Activated naive CD8-positive, alpha-beta T cell treated with anti-CD3 and anti-CD28 coated beads for 36 hours (primary cell): ENCODE results near the gene FBXW5. TPM values are rescaled to one million over a fixed set of nuclear protein-coding genes. Genes with fewer than 3 reads are reported as not detected.

ENCODE experiments used
- DNase-seq: peaks from one replicate; pipeline ENCODE4 v3.0.0; 2021
- H3K27ac Mint-ChIP-seq: one replicate; pipeline ENCODE4 v1.8.0; 2022; ENCODE audit warnings: mild to moderate bottlenecking, moderate library complexity, mixed read lengths
- H3K27me3 Mint-ChIP-seq: one replicate; pipeline ENCODE4 v1.8.0; 2022; ENCODE audit warnings: mild to moderate bottlenecking, mixed read lengths
- H3K36me3 Mint-ChIP-seq: one replicate; pipeline ENCODE4 v1.8.0; 2021; ENCODE audit warnings: mild to moderate bottlenecking, mixed read lengths
- H3K4me1 Mint-ChIP-seq: one replicate; pipeline ENCODE4 v1.8.0; 2021; ENCODE audit warnings: mixed read lengths
- H3K4me3 Mint-ChIP-seq: one replicate; pipeline ENCODE4 v1.8.0; 2022; ENCODE audit warnings: mild to moderate bottlenecking, moderate library complexity, mixed read lengths
- H3K9me3 Mint-ChIP-seq: one replicate; pipeline ENCODE4 v1.8.0; 2022; ENCODE audit warnings: mixed read lengths
- total RNA-seq, 2 experiments: library from RNA; stranded (reverse); gene quantifications; one replicate each; pipeline ENCODE4 v1.2.3, GENCODE V29; 2021

FBXW5 gene
- total RNA-seq, 2 experiments from 2014 or later, result 55.6 to 59.3 TPM

DNA sequence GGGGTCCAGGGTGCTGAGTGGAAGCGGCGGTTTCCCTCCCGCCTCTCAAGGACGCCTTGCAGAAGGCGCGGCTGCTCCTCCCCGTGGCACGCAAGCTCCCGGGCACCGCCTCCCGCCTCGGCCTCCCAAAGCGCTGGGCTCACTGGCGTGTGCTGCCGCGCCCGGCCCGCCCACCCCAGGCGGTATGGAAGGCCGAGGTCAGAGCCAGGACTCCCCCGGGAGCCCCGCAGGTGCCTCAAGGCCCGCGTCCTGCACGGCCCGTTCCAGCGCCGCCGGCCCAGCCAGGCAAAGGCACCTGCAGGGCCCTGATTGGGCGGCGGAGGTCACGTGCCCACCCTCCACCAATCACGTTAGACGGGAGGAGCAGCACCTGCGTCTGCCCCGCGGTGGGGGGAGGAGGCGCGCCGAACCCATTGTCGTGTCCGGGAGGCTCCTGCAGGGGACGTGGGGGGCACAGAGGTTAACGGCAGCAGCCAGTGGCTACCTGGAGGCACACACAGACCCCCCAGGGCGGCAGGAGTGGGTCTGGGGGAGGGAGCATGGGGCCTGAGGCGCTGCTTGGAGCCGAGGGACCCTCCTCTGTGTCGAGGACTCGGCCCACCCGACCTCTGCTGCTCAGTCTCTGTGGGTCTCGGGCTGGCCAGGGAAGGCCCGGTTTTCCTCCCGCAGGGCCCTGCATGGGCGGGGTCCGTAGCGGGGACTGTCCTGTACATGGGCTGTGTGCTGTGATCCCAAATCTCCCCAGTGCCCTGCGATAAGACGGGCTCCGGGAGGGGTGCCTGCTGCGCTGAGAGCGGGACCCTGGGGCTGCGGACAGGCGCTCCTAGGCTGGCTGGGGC, 5.5 kb upstream of the FBXW5 start:
- H3K27ac Mint-ChIP-seq, result peak overlapping the region; percentile 82

DNA sequence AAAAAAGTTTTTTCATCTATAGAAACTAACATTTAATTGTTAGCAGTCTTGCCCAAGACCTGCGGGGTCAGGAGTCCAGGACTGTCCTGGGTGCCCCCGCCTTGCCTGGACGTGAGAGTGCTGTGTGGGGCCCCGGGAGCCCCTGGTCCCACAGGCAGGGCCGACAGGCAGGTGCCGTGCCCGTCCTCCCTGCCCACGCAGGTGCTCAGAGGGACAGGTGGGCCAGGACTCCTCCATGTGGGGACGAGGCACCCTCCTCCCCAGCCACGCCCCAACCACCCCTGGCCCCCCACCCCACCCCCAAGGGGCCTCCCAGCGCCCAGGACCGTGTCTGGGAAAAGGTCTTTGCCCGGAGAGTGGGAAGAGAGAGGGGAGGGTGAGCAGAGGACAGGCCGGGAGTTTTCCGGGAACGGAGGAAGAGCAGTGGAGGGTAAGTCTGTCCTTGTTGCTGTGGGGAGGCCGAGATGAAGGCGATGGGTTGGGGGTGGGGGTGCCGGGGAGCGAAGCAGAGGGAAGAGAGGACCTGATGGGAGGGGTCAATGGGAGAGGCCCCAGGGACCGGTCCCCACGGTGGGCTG, 4.8 kb upstream of the FBXW5 start:
- Mint-ChIP-seq H3K27ac (peak overlapping the region; percentile 82), H3K36me3 (no peaks in the 10 kb centered on the region), H3K9me3 (no peaks in the 10 kb centered on the region), H3K27me3 (no peaks in the 10 kb centered on the region), H3K4me1 (peaks cover 6% of the 10 kb centered on the region), H3K4me3 (peak overlapping the region; percentile 84)
- no peak for DNase-seq

More for the DNA sequence above, 5.5 kb upstream of the FBXW5 start:
- peak; percentile 95 for DNase-seq
- Mint-ChIP-seq H3K4me1 (peaks cover 3% of the 10 kb centered on the region), H3K9me3 (no peaks in the 10 kb centered on the region), H3K27me3 (no peaks in the 10 kb centered on the region), H3K36me3 (no peaks in the 10 kb centered on the region), H3K4me3 (peak overlapping the region; percentile 84)

DNA sequence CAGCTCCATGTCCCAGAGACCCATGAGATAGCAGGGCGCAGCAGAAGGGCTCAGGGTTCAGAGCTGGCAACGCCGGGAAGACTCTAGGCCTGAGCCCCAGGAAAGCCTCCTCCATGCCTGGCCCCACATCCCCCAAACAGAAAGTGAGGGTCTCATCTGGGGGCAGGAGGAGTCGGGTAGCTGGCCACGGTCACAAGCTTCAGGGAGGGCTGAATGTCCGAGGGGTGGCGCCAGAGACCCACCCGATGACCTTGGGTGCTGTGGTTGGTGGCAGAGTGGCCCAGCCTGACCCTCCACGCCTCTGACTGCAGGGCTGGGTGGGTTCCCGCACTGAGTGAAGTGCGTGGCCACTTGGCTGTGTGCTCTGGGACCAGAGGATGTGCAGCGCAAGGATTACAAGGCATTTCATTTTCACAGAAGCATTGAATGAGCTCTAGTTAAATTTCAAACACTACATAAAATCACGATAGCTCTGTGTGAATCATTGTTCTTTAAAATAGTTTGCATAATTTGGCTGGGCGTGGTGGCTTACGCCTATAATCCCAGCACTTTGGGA, 3.5 kb upstream of the FBXW5 start:
- H3K4me1 Mint-ChIP-seq, result peaks cover 6% of the 10 kb centered on the region
- no peaks in the 10 kb centered on the region for H3K27me3 Mint-ChIP-seq
- no peak for DNase-seq
- H3K9me3 Mint-ChIP-seq, result no peaks in the 10 kb centered on the region
- no peaks in the 10 kb centered on the region for H3K36me3 Mint-ChIP-seq
- peak overlapping the region; percentile 22 for H3K4me3 Mint-ChIP-seq
- no peak overlapping the region for H3K27ac Mint-ChIP-seq

DNA sequence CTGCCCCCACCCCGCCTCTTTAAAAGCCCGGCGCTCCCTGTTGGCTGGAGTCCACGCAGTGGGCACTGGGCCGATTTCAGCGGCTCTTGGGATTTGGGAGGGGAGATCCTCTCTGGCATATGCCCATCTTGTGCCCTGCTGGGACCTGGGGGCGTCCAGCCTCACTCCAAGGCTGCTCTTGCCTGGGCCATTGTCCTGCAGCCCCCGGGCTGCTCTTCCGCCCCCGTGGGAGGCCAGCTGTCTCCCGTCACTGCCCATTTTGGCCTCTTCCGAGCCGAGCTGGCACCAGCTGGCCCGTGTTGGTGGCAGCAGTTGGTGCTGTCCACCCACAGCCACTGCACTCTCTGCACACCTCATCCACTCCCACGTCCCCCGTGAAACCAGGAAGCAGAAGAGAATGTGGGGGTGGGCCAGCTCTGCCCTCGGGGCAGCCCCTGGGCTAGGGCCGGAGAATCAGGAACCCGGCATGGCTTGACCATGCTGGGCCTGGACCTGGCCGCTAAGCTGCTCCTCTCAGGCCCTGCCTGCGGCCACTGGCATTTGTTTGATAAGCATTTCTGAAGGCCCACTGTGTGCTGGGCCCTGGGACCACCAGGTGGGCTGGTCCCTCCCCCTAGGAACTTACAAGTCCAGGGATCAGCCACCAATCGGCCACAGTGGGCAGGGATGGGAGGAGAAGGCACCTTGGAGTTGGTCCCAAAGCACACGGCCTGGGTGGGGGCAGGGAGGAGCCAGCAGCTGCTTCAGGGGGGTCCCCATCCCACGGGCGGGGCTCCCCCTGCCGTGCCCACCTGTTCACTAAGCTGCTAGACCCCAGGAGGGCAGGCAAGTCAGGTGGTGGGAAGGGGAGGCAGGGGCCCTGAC, 2.7 kb upstream of the FBXW5 start:
- Mint-ChIP-seq H3K4me1 (peaks cover 6% of the 10 kb centered on the region), H3K27me3 (no peaks in the 10 kb centered on the region), H3K27ac (no peak overlapping the region), H3K9me3 (no peaks in the 10 kb centered on the region), H3K36me3 (no peaks in the 10 kb centered on the region), H3K4me3 (no peak overlapping the region)
- no peak for DNase-seq

DNA sequence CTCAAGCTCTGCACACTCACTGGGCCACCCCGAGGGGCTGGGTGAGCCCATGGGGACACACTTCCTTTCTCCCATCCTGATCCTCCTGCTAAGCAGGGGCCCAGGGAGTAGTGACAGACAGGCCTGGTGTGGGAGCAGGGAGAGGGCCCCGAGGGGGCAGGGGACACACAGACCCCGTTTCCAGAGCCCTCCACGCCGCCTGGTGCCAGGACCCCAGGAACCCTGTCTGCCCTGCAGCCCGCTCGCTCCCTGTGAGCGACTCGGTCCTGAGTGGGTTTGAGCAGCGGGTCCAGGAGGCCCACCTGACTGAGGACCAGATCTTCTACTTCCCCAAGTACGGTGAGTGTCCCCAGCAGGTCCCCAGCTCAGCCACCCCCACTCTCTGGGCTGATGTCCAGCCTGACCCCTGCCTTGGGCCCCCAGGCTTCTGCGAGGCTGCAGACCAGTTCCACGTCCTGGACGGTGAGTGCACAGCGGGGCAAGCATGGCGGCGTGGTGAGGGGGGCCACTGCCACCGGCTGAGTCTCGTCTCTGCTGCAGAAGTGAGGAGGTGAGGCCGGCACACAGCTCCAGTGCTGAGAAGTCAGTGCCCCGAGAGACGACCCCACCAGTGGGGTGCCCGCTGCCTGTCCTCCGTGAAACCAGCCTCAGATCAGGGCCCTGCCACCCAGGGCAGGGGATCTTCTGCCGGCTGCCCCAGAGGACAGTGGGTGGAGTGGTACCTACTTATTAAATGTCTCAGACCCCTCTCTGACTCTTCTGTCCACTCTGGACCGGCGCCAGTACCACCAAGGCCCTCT, 1.9 kb upstream of the FBXW5 start:
- no peak for DNase-seq
- H3K27ac Mint-ChIP-seq, result no peak overlapping the region
- H3K36me3 Mint-ChIP-seq, result peaks cover 2% of the 10 kb centered on the region
- peaks cover 6% of the 10 kb centered on the region for H3K4me1 Mint-ChIP-seq
- no peak overlapping the region for H3K4me3 Mint-ChIP-seq
- H3K9me3 Mint-ChIP-seq, result no peaks in the 10 kb centered on the region
- no peaks in the 10 kb centered on the region for H3K27me3 Mint-ChIP-seq

DNA sequence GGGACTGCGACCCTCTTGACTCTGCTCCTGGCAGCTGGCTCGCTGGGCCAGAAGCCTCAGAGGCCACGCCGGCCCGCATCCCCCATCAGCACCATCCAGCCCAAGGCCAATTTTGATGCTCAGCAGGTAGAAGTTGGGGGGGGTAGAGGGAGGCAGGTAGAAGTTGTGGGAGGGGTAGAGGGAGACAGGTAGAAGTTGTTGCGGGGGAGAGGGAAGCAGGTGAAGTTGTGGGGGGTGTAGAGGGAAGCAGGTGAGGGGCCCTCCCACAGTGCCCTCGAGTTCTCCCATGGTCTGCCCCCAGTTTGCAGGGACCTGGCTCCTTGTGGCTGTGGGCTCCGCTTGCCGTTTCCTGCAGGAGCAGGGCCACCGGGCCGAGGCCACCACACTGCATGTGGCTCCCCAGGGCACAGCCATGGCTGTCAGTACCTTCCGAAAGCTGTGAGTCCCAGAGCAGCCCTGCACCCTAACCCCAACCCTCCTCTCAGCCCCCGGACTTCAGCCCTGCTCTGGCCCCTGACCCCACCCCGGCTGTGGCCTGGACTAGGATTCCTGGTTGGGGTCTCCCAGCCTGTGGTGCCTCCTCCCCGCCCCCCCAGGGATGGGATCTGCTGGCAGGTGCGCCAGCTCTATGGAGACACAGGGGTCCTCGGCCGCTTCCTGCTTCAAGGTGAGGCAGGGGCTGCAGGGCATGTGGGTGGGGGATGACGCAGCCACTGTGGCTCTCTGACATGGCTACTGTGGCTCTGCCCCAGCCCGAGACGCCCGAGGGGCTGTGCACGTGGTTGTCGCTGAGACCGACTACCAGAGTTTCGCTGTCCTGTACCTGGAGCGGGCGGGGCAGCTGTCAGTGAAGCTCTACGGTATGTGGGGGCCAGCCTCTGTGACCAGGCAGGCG, 1.0 kb upstream of the FBXW5 start:
- peaks cover 6% of the 10 kb centered on the region for H3K4me1 Mint-ChIP-seq
- no peaks in the 10 kb centered on the region for H3K27me3 Mint-ChIP-seq
- peaks cover 5% of the 10 kb centered on the region for H3K36me3 Mint-ChIP-seq
- H3K9me3 Mint-ChIP-seq, result no peaks in the 10 kb centered on the region
- no peak overlapping the region for H3K27ac Mint-ChIP-seq
- no peak overlapping the region for H3K4me3 Mint-ChIP-seq
- DNase-seq, result no peak

DNA sequence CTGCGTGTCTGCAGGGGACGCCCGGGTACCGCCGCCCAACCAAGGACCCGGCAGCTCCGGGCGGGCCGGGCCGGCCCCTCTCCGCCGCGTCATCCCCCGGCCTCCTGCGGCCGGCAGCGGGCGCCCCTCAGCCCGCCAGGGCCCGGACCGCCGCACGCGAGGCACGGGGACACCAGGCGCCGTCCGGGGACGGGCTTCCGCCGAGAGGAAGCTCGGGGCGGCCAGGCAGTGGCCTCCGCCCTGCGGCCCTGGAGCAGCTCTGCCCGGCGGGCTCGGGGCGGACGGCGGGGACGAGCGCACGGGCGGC, 373 bp downstream of the FBXW5 start:
- Mint-ChIP-seq H3K36me3 (peaks cover 8% of the 10 kb centered on the region), H3K4me3 (peak overlapping the region; percentile 81), H3K4me1 (peaks cover 6% of the 10 kb centered on the region), H3K27ac (no peak overlapping the region), H3K9me3 (no peaks in the 10 kb centered on the region), H3K27me3 (no peaks in the 10 kb centered on the region)
- no peak for DNase-seq

DNA sequence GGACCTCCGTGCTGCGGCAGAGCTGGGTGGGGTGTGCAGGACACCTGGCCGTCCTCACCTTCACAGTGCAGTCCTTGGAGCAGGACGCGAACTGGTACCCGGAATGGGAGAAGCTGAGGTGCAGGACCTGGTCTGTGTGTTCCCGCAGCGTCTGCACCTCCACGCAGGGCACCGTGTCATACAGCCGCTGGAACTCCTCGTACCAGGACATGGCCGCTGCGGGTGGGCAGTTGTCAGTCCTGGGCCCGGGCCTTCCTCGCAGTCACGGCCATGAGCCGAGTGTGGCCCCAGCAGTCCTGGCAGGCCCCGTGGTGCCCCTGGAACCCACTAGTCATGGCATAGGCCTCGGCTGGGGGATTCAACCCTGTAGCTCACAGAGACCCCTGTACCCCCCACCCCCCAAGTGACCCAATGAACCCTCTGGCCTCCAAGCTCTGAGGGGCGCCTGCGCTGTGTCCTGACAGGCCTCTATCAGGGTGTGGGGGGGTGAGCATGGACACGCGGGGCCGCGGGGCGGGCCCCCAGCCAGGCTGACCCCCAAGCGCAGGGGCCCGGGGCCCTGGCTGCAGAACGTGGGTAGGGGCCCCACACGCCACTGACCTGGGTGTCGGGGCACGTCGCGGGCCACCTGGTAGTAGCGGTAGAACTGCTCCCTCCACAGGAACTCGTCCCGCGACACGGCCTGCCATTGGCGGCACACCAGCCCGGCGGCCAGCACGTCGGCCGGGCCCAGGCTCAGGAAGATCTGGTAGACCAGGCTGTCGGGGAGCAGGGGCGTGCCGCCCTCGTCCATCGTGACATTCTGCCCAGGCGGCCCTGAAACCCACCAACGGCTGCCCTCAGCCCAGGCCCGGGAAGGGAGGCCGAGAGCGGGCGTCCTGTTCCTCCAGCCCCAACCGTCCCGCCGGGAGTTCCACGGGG, 987 bp downstream of the FBXW5 start:
- Mint-ChIP-seq H3K9me3 (no peaks in the 10 kb centered on the region), H3K27me3 (no peaks in the 10 kb centered on the region), H3K4me1 (peaks cover 3% of the 10 kb centered on the region), H3K4me3 (peak overlapping the region; percentile 81), H3K27ac (peak overlapping the region; percentile 82), H3K36me3 (peaks cover 12% of the 10 kb centered on the region)
- peak; percentile 61 for DNase-seq

DNA sequence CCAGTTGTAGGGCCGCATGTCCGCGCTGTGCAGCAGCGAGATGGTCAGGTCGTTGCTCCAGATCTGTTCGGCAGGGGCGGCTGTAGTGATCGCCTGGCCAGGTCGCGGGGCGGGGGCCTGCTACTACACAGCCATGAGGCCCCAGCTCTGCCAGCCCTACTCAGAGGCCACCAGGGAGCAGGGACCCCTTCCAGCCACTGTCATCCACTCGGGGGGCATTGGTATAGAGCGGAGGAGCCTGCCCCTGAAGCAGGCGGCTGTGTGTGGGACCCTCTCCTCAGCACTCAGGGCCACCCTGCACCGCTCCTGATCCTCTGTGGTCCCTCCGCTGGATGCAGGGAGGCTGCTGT, 1.7 kb downstream of the FBXW5 start:
- H3K27me3 Mint-ChIP-seq, result no peaks in the 10 kb centered on the region
- H3K4me3 Mint-ChIP-seq, result peak overlapping the region; percentile 81
- H3K9me3 Mint-ChIP-seq, result no peaks in the 10 kb centered on the region
- no peak for DNase-seq
- H3K4me1 Mint-ChIP-seq, result peaks cover 3% of the 10 kb centered on the region
- H3K36me3 Mint-ChIP-seq, result peaks cover 12% of the 10 kb centered on the region
- no peak overlapping the region for H3K27ac Mint-ChIP-seq

DNA sequence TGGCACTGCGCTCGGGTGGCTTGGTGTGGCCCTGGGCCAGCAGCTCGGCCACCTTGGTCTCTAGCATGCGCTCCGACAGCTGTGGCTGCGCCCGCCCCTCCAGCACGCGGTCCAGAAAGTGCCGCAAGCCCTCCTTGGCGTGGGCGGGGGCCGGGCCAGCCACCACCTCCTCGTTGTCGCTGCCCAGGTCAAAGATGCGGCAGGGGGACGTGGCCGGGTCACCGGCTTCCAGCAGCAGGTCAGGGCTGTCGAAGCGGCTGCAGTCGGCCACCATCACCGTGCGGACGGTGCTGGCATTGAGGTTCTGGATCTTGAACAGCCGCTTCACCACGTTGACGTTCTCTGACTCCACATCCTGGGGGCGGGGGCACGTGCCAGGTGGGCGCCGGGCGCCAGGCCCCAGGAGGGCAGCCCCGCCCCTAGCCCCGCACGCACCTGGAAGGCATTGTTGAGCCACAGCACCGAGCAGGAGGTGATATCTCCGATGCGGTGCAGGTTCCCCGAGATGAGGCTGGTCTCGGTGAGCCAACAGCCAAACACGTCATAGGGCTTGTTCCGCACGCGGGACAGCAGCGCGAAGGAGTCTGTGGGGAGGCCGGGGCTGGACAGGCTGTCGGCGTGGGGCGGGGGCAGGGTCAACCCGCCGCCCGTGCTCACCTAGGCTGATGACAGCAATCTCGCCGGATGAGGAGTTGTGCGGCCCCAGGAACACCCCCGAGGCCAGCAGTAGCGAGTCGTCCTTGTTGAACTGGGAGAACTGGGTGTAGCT, 2.2 kb downstream of the FBXW5 start:
- no peak for DNase-seq
- peaks cover 3% of the 10 kb centered on the region for H3K4me1 Mint-ChIP-seq
- peak overlapping the region; percentile 45 for H3K4me3 Mint-ChIP-seq
- no peak overlapping the region for H3K27ac Mint-ChIP-seq
- peaks cover 16% of the 10 kb centered on the region for H3K36me3 Mint-ChIP-seq
- H3K27me3 Mint-ChIP-seq, result no peaks in the 10 kb centered on the region
- H3K9me3 Mint-ChIP-seq, result no peaks in the 10 kb centered on the region

DNA sequence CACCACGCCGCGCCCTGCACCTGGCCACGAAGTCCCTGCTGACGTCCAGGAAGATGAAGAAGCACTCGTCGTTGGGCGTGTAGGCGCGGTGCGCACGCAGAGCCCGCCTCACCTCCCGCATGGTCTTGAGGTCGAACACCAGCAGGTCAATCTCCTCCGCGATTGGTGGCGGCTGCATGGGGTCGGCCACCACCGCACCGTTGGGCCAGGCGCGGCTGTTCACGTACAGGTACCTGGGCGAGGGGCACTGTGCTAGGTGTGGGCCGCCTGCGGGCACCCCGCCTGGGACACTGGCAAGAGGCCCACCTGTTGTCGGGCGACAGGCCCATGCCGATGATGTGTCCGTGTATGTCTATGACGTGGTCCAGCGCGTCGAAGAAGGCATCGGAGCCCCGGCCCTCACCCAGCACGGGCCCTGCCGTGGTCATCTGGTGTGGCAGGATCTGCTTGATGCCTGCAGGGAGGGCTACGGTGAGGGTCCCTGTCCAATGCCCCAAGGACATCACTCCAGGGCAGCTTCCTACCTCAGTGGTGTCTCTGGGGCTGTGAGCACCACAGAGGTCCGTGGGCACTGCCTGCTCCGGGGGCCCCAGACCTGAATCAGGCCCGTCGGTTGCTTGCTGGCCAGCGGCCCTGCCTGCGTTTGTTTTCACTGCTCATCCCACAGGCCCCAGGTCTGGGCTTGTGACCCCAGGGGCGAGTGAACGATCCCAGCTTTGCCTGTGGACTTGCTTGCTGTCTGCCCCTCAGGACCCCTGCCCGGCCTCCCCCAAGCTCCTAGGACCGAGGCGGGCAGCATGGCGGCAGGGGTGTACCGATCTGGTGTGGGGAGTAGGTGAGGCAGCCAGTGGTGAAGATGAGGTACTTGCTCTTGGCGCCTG, 3.1 kb downstream of the FBXW5 start:
- Mint-ChIP-seq H3K36me3 (peaks cover 19% of the 10 kb centered on the region), H3K27ac (no peak overlapping the region), H3K9me3 (no peaks in the 10 kb centered on the region), H3K4me1 (peaks cover 6% of the 10 kb centered on the region), H3K27me3 (no peaks in the 10 kb centered on the region), H3K4me3 (no peak overlapping the region)
- DNase-seq, result no peak
